ENCODE results near the gene ABCC10.
"Not testable (repeated sequence)": the region's sequence is repeated elsewhere in the genome, so short reads cannot be mapped to it uniquely, and the experiment has no call there.

The ABCC10 gene

GRCh38 chr6:43413002-43413401 is 14.3 kb upstream of the ABCC10 start:
- Histone ChIP-seq H3K9me3 (no peaks in the 10 kb centered on the region), H3K4me3 (ENCODE audit: low read depth in 1 of 2, low read length in 1 of 2) (no peak overlapping the region), H3K4me1 (ENCODE audit: control insufficient read depth in 1 of 2, insufficient read depth in 1 of 2, low read depth in 1 of 2, low read length in 1 of 2) (no peaks in the 10 kb centered on the region), H3K27me3 (peaks cover 61% of the 10 kb centered on the region), H3K27ac (no peak overlapping the region), H3K36me3 (no peaks in the 10 kb centered on the region)
- no peak for TF ChIP-seq CTCF (IDR thresholded peaks at IDR 0.05)

GRCh38 chr6:43415275-43415674 is 12.1 kb upstream of the ABCC10 start:
- H3K27me3 ChIP-seq, result peaks cover 63% of the 10 kb centered on the region

GRCh38 chr6:43416935-43417334 is 10.4 kb upstream of the ABCC10 start:
- H3K9me3 ChIP-seq, result no peaks in the 10 kb centered on the region
- TF ChIP-seq CTCF (IDR thresholded peaks at IDR 0.05), result no peak
- H3K36me3 ChIP-seq, result no peaks in the 10 kb centered on the region
- no peaks in the 10 kb centered on the region for H3K4me1 ChIP-seq (ENCODE audit: control insufficient read depth in 1 of 2, insufficient read depth in 1 of 2, low read depth in 1 of 2, low read length in 1 of 2)
- H3K27ac ChIP-seq, result no peak overlapping the region
- no peak overlapping the region for H3K4me3 ChIP-seq (ENCODE audit: low read depth in 1 of 2, low read length in 1 of 2)
- peaks cover 63% of the 10 kb centered on the region for H3K27me3 ChIP-seq

More at GRCh38 chr6:43415275-43415674, 12.1 kb upstream of the ABCC10 start:
- H3K27ac ChIP-seq; H3K4me3 ChIP-seq (ENCODE audit: low read depth in 1 of 2, low read length in 1 of 2); H3K36me3 ChIP-seq; H3K9me3 ChIP-seq; H3K4me1 ChIP-seq (ENCODE audit: control insufficient read depth in 1 of 2, insufficient read depth in 1 of 2, low read depth in 1 of 2, low read length in 1 of 2): not testable (repeated sequence)

GRCh38 chr6:43420012-43420709 is 7.2 kb upstream of the ABCC10 start:
- H3K27me3 ChIP-seq, result peaks cover 73% of the 10 kb centered on the region
- H3K4me1 ChIP-seq (ENCODE audit: control insufficient read depth in 1 of 2, insufficient read depth in 1 of 2, low read depth in 1 of 2, low read length in 1 of 2), result no peaks in the 10 kb centered on the region
- no peak overlapping the region for H3K4me3 ChIP-seq (ENCODE audit: low read depth in 1 of 2, low read length in 1 of 2)
- H3K36me3 ChIP-seq, result no peaks in the 10 kb centered on the region
- TF ChIP-seq CTCF (IDR thresholded peaks at IDR 0.05), result no peak
- H3K27ac ChIP-seq, result no peak overlapping the region
- no peaks in the 10 kb centered on the region for H3K9me3 ChIP-seq

GRCh38 chr6:43421831-43422230 is 5.5 kb upstream of the ABCC10 start:
- H3K27me3 ChIP-seq, result peaks cover 61% of the 10 kb centered on the region
- peaks cover under 1 to 2% of the 10 kb centered on the region in 2 experiments for H3K4me1 ChIP-seq (ENCODE audit: control insufficient read depth in 1 of 2, insufficient read depth in 1 of 2, low read depth in 1 of 2, low read length in 1 of 2)
- no peak overlapping the region for H3K27ac ChIP-seq
- TF ChIP-seq CTCF (IDR thresholded peaks at IDR 0.05), result no peak
- no peak overlapping the region for H3K4me3 ChIP-seq (ENCODE audit: low read depth in 1 of 2, low read length in 1 of 2)
- H3K9me3 ChIP-seq, result no peaks in the 10 kb centered on the region
- no peaks in the 10 kb centered on the region for H3K36me3 ChIP-seq

GRCh38 chr6:43425083-43425482 is 2.3 kb upstream of the ABCC10 start:
- peaks cover 31% of the 10 kb centered on the region for H3K27me3 ChIP-seq
- peaks cover 20 to 25% of the 10 kb centered on the region in 2 experiments for H3K4me1 ChIP-seq (ENCODE audit: control insufficient read depth in 1 of 2, insufficient read depth in 1 of 2, low read depth in 1 of 2, low read length in 1 of 2)
- not testable (repeated sequence) for H3K36me3 ChIP-seq; H3K27ac ChIP-seq; H3K4me3 ChIP-seq (ENCODE audit: low read depth in 1 of 2, low read length in 1 of 2); H3K9me3 ChIP-seq

Measured in neutrophil (primary cell).